ENCODE data around the gene IPO8. TPM values are rescaled to one million over a fixed set of nuclear protein-coding genes. Genes with fewer than 3 reads are reported as not detected.
"Not testable (repeated sequence)": the region's sequence is repeated elsewhere in the genome, so short reads cannot be mapped to it uniquely, and the experiment has no call there.

The IPO8 gene
- total RNA-seq, 1 donor = 25.7 TPM

- H3K4me2 ChIP-seq (ENCODE audit: insufficient read depth, low read length) = no peak overlapping the region
- peaks cover 22% of the 10 kb centered on the region for H3K36me3 ChIP-seq (ENCODE audit: insufficient read depth, low read length)
- no peaks in the 10 kb centered on the region for H3K4me1 ChIP-seq (ENCODE audit: insufficient read depth, low read length)
- H2AFZ ChIP-seq (ENCODE audit: low read length) = no peak overlapping the region
- no peak for DNase-seq (ENCODE audit: insufficient read length, low spot score, missing footprints)
- no peaks in the 10 kb centered on the region for H4K20me1 ChIP-seq (ENCODE audit: insufficient read depth, low read length)
- H3K79me2 ChIP-seq (ENCODE audit: insufficient read depth, low read length) = no peaks in the 10 kb centered on the region
- TF ChIP-seq, protein P1, sequence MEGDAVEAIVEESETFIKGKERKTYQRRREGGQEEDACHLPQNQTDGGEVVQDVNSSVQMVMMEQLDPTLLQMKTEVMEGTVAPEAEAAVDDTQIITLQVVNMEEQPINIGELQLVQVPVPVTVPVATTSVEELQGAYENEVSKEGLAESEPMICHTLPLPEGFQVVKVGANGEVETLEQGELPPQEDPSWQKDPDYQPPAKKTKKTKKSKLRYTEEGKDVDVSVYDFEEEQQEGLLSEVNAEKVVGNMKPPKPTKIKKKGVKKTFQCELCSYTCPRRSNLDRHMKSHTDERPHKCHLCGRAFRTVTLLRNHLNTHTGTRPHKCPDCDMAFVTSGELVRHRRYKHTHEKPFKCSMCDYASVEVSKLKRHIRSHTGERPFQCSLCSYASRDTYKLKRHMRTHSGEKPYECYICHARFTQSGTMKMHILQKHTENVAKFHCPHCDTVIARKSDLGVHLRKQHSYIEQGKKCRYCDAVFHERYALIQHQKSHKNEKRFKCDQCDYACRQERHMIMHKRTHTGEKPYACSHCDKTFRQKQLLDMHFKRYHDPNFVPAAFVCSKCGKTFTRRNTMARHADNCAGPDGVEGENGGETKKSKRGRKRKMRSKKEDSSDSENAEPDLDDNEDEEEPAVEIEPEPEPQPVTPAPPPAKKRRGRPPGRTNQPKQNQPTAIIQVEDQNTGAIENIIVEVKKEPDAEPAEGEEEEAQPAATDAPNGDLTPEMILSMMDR (IDR thresholded peaks at IDR 0.05; ENCODE audit: extremely low read depth, low read depth, low read length) = no peak
- no peaks in the 10 kb centered on the region for H3K9me3 ChIP-seq (ENCODE audit: low read depth, low read length)
- no peaks in the 10 kb centered on the region for H3K27me3 ChIP-seq (ENCODE audit: insufficient read depth, low read length)
- H3K27ac ChIP-seq (ENCODE audit: low read depth, low read length) = no peak overlapping the region
- H3K4me3 ChIP-seq (ENCODE audit: insufficient read depth, low read length) = no peak overlapping the region
These were observed 65.3 kb downstream of the IPO8 start for GRCh38 chr12:30630076-30630978.

DNA sequence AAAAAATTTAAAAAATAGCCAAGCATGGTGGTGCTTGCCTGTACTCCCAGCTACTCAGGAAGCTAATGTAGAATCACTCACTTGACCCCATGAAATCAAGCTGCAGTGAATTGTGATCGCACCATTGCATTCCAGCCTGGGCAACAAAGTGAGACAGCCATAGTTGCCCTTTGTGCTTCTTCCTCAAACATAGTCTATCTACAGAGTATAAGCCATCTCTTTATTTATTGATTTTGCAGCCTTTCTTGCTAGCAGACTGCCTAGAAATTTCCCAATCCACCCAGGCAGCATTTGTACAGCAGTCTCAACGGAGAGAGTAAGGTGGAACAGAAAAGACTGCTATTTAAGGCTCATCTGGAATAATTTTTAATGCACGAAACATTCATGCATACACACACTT is 68.8 kb downstream of the IPO8 start:
- no peak overlapping the region for H3K27ac ChIP-seq (ENCODE audit: low read depth, low read length)
- no peaks in the 10 kb centered on the region for H3K9me3 ChIP-seq (ENCODE audit: low read depth, low read length)
- no peak overlapping the region for H3K4me2 ChIP-seq (ENCODE audit: insufficient read depth, low read length)
- H3K27me3 ChIP-seq (ENCODE audit: insufficient read depth, low read length) = no peaks in the 10 kb centered on the region
- no peak overlapping the region for H3K4me3 ChIP-seq (ENCODE audit: insufficient read depth, low read length)
- no peak overlapping the region for H2AFZ ChIP-seq (ENCODE audit: low read length)
- TF ChIP-seq, protein P1 (IDR thresholded peaks at IDR 0.05; ENCODE audit: extremely low read depth, low read depth, low read length) = no peak
- H3K4me1 ChIP-seq (ENCODE audit: insufficient read depth, low read length) = no peaks in the 10 kb centered on the region
- H3K79me2 ChIP-seq (ENCODE audit: insufficient read depth, low read length) = no peaks in the 10 kb centered on the region
- H4K20me1 ChIP-seq (ENCODE audit: insufficient read depth, low read length) = no peaks in the 10 kb centered on the region
- no peak for DNase-seq (ENCODE audit: insufficient read length, low spot score, missing footprints)
- H3K36me3 ChIP-seq (ENCODE audit: insufficient read depth, low read length) = peaks cover 22% of the 10 kb centered on the region

GRCh38 chr12:30624009-30624408 is 71.7 kb downstream of the IPO8 start:
- H3K27me3 ChIP-seq (ENCODE audit: insufficient read depth, low read length) = no peaks in the 10 kb centered on the region
- no peak overlapping the region for H3K4me3 ChIP-seq (ENCODE audit: insufficient read depth, low read length)
- H2AFZ ChIP-seq (ENCODE audit: low read length) = no peak overlapping the region
- no peaks in the 10 kb centered on the region for H3K9me3 ChIP-seq (ENCODE audit: low read depth, low read length)
- H3K4me2 ChIP-seq (ENCODE audit: insufficient read depth, low read length) = no peak overlapping the region
- TF ChIP-seq, protein P1 (IDR thresholded peaks at IDR 0.05; ENCODE audit: extremely low read depth, low read depth, low read length) = no peak
- H3K27ac ChIP-seq (ENCODE audit: low read depth, low read length) = no peak overlapping the region
- H3K79me2 ChIP-seq (ENCODE audit: insufficient read depth, low read length) = no peaks in the 10 kb centered on the region
- H4K20me1 ChIP-seq (ENCODE audit: insufficient read depth, low read length) = no peaks in the 10 kb centered on the region
- DNase-seq (ENCODE audit: insufficient read length, low spot score, missing footprints) = no peak
- peaks cover 12% of the 10 kb centered on the region for H3K36me3 ChIP-seq (ENCODE audit: insufficient read depth, low read length)
- no peaks in the 10 kb centered on the region for H3K4me1 ChIP-seq (ENCODE audit: insufficient read depth, low read length)

- Histone ChIP-seq H3K27me3 (ENCODE audit: insufficient read depth, low read length) (no peaks in the 10 kb centered on the region), H3K4me3 (ENCODE audit: insufficient read depth, low read length) (no peak overlapping the region), H3K4me2 (ENCODE audit: insufficient read depth, low read length) (no peak overlapping the region), H3K36me3 (ENCODE audit: insufficient read depth, low read length) (no peaks in the 10 kb centered on the region), H3K9me3 (ENCODE audit: low read depth, low read length) (no peaks in the 10 kb centered on the region), H3K79me2 (ENCODE audit: insufficient read depth, low read length) (no peaks in the 10 kb centered on the region), H2AFZ (ENCODE audit: low read length) (no peak overlapping the region), H3K27ac (ENCODE audit: low read depth, low read length) (no peak overlapping the region), H3K4me1 (ENCODE audit: insufficient read depth, low read length) (no peaks in the 10 kb centered on the region), H4K20me1 (ENCODE audit: insufficient read depth, low read length) (no peaks in the 10 kb centered on the region)
- peak; percentile 74 for DNase-seq (ENCODE audit: insufficient read length, low spot score, missing footprints)
- TF ChIP-seq, protein P1 (IDR thresholded peaks at IDR 0.05; ENCODE audit: extremely low read depth, low read depth, low read length) = no peak
These were observed 73.2 kb downstream of the IPO8 start for GRCh38 chr12:30622509-30622908.

- H2AFZ ChIP-seq (ENCODE audit: low read length); H3K79me2 ChIP-seq (ENCODE audit: insufficient read depth, low read length); H3K27me3 ChIP-seq (ENCODE audit: insufficient read depth, low read length); H3K4me3 ChIP-seq (ENCODE audit: insufficient read depth, low read length); H4K20me1 ChIP-seq (ENCODE audit: insufficient read depth, low read length); H3K9me3 ChIP-seq (ENCODE audit: low read depth, low read length); H3K27ac ChIP-seq (ENCODE audit: low read depth, low read length); DNase-seq (ENCODE audit: insufficient read length, low spot score, missing footprints); H3K36me3 ChIP-seq (ENCODE audit: insufficient read depth, low read length); H3K4me2 ChIP-seq (ENCODE audit: insufficient read depth, low read length); H3K4me1 ChIP-seq (ENCODE audit: insufficient read depth, low read length): not testable (repeated sequence)
These were observed 73.9 kb downstream of the IPO8 start for GRCh38 chr12:30621663-30622241.

Measured in osteoblast (primary cell).